H9 (cell line): Measurements from ENCODE around the gene ADNP2. TPM values are rescaled to one million over a fixed set of nuclear protein-coding genes. Genes with fewer than 3 reads are reported as not detected.

Source experiments
- DNase-seq: peaks from one replicate; pipeline ENCODE4 v3.0.0-alpha.2; 2017
- H2AFZ ChIP-seq: one replicate; pipeline ENCODE4 v1.6.1; 2013; ENCODE audit warnings: mild to moderate bottlenecking, low read length, control low read depth, moderate library complexity
- H2AK5ac ChIP-seq: 2 replicates; pipeline ENCODE4 v1.6.1; 2013; ENCODE audit warnings: low read length, control low read depth, mixed read lengths; ENCODE audit not compliant: insufficient read length
- H2BK120ac ChIP-seq: one replicate; pipeline ENCODE4 v1.6.1; 2013; ENCODE audit warnings: low read depth, mild to moderate bottlenecking, low read length, control low read depth, inconsistent platforms; ENCODE audit not compliant: poor library complexity, severe bottlenecking
- H2BK12ac ChIP-seq: 2 replicates; pipeline ENCODE4 v1.6.1; 2013; ENCODE audit warnings: low read length, control low read depth, mixed read lengths, low read depth; ENCODE audit not compliant: insufficient read length
- H2BK15ac ChIP-seq: 2 replicates; pipeline ENCODE4 v1.6.1; 2013; ENCODE audit warnings: low read depth, low read length, control low read depth
- H2BK20ac ChIP-seq: one replicate; pipeline ENCODE4 v1.6.1; 2013; ENCODE audit warnings: low read depth, mild to moderate bottlenecking, low read length, control low read depth, inconsistent platforms; ENCODE audit not compliant: poor library complexity, severe bottlenecking
- H2BK5ac ChIP-seq: 2 replicates; pipeline ENCODE4 v1.6.1; 2013; ENCODE audit warnings: low read length, control low read depth, mixed read lengths; ENCODE audit not compliant: insufficient read length
- H3K14ac ChIP-seq: 2 replicates; pipeline ENCODE4 v1.6.1; 2013; ENCODE audit warnings: low read length, control low read depth; ENCODE audit not compliant: insufficient read depth
- H3K18ac ChIP-seq: 2 replicates; pipeline ENCODE4 v1.6.1; 2013; ENCODE audit warnings: low read depth, mild to moderate bottlenecking, mixed read lengths, low read length, control low read depth; ENCODE audit not compliant: insufficient read length
- H3K23ac ChIP-seq: 2 replicates; pipeline ENCODE4 v1.6.1; 2013; ENCODE audit warnings: low read length, control low read depth, mixed read lengths, low read depth; ENCODE audit not compliant: insufficient read length
- H3K23me2 ChIP-seq: 2 replicates; pipeline ENCODE4 v1.6.1; 2013; ENCODE audit warnings: low read depth, mild to moderate bottlenecking, mixed read lengths, low read length, control low read depth; ENCODE audit not compliant: insufficient read length, poor library complexity, severe bottlenecking
- H3K27ac ChIP-seq: 2 replicates; pipeline ENCODE4 v1.5.1; 2013; ENCODE audit warnings: low read length, control low read depth, mixed read lengths, low read depth; ENCODE audit not compliant: insufficient read length
- H3K27me3 ChIP-seq: 2 replicates; pipeline ENCODE4 v1.6.1; 2013; ENCODE audit warnings: low read length, control low read depth, inconsistent platforms; ENCODE audit not compliant: insufficient read depth
- H3K4ac ChIP-seq: 2 replicates; pipeline ENCODE4 v1.6.1; 2013; ENCODE audit warnings: low read depth, mild to moderate bottlenecking, control low read depth, inconsistent platforms, low read length, moderate library complexity
- H3K4me1 ChIP-seq: 2 replicates; pipeline ENCODE4 v1.6.1; 2013; ENCODE audit warnings: low read length, control low read depth, inconsistent platforms; ENCODE audit not compliant: insufficient read depth
- H3K4me2 ChIP-seq: 2 replicates; pipeline ENCODE4 v1.6.1; 2013; ENCODE audit warnings: low read length, control low read depth, mixed read lengths; ENCODE audit not compliant: insufficient read length, insufficient read depth
- H3K56ac ChIP-seq: 2 replicates; pipeline ENCODE4 v1.6.1; 2013; ENCODE audit warnings: low read depth, mild to moderate bottlenecking, mixed read lengths, low read length, control low read depth; ENCODE audit not compliant: insufficient read length
- H3K79me1 ChIP-seq: 2 replicates; pipeline ENCODE4 v1.6.1; 2013; ENCODE audit warnings: low read depth, mild to moderate bottlenecking, moderate library complexity, low read length, control low read depth, inconsistent platforms; ENCODE audit not compliant: insufficient read depth, poor library complexity, severe bottlenecking
- H3K79me2 ChIP-seq: 2 replicates; pipeline ENCODE4 v1.6.1; 2013; ENCODE audit warnings: low read length, control low read depth, inconsistent platforms; ENCODE audit not compliant: insufficient read depth
- H3K9ac ChIP-seq: 2 replicates; pipeline ENCODE4 v1.6.1; 2013; ENCODE audit warnings: low read length, control low read depth, mixed read lengths; ENCODE audit not compliant: insufficient read length; ENCODE audit errors: extremely low read depth
- H3K9me3 ChIP-seq: one replicate; pipeline ENCODE4 v1.6.1; 2013; ENCODE audit warnings: low read depth, low read length, inconsistent platforms; ENCODE audit not compliant: control insufficient read depth
- H3T11ph ChIP-seq: one replicate; pipeline ENCODE4 v1.6.1; 2013; ENCODE audit warnings: mild to moderate bottlenecking, low read length, control low read depth, inconsistent platforms
- H4K20me1 ChIP-seq: one replicate; pipeline ENCODE4 v1.6.1; 2013; ENCODE audit not compliant: control insufficient read depth, insufficient read length, insufficient read depth
- H4K5ac ChIP-seq: 2 replicates; pipeline ENCODE4 v1.6.1; 2013; ENCODE audit warnings: low read depth, mild to moderate bottlenecking, mixed read lengths, low read length, control low read depth; ENCODE audit not compliant: insufficient read length
- H4K8ac ChIP-seq: replicated peaks from 2 replicates; pipeline ENCODE4 v1.6.1; 2013; ENCODE audit warnings: low read length, control low read depth, mixed read lengths, low read depth; ENCODE audit not compliant: insufficient read length
- H4K91ac ChIP-seq: 2 replicates; pipeline ENCODE4 v1.6.1; 2013; ENCODE audit warnings: low read depth, mild to moderate bottlenecking, moderate library complexity, mixed read lengths, low read length, control low read depth; ENCODE audit not compliant: insufficient read length
- H3K27ac Mint-ChIP-seq, 3 experiments: 2 replicates in 2 of 3; 3 replicates in 1 of 3; pipeline ENCODE4 v1.8.0; 2020 to 2021; ENCODE audit warnings: mixed read lengths in 3 of 3, mild to moderate bottlenecking in 1 of 3, moderate library complexity in 1 of 3
- H3K27me3 Mint-ChIP-seq: 2 replicates; pipeline ENCODE4 v1.8.0; 2021; ENCODE audit warnings: low read depth, mild to moderate bottlenecking, moderate library complexity, mixed read lengths
- H3K36me3 Mint-ChIP-seq, 3 experiments: 2 replicates in 2 of 3; 3 replicates in 1 of 3; pipeline ENCODE4 v1.8.0; 2020 to 2021; ENCODE audit warnings: low read depth in 3 of 3, mixed read lengths in 3 of 3; ENCODE audit not compliant: insufficient read depth in 1 of 3
- H3K4me1 Mint-ChIP-seq, 2 experiments: 2 replicates each; pipeline ENCODE4 v1.8.0; 2020; ENCODE audit warnings: mixed read lengths in 2 of 2
- H3K4me3 Mint-ChIP-seq, 2 experiments: 2 replicates in 1 of 2; 3 replicates in 1 of 2; pipeline ENCODE4 v1.8.0; 2020 to 2021; ENCODE audit warnings: mild to moderate bottlenecking in 2 of 2, mixed read lengths in 2 of 2, moderate library complexity in 1 of 2
- H3K9me3 Mint-ChIP-seq, 2 experiments: 2 replicates in 1 of 2; 3 replicates in 1 of 2; pipeline ENCODE4 v1.8.0; 2020; ENCODE audit warnings: mild to moderate bottlenecking in 2 of 2, mixed read lengths in 2 of 2, moderate library complexity in 1 of 2
- CTCF ChIP-seq: fragments of 200-600 bp; sonication (generic); conservative IDR thresholded peaks from 3 replicates; pipeline ENCODE4 v1.8.0; 2021; ENCODE audit warnings: antibody characterized with exemption, mild to moderate bottlenecking
- WGBS: extraction: QIAGEN DNeasy Blood & Tissue Kit; methylation state at CpG from one replicate; pipeline ENCODE4 v1.1.7; 2013; ENCODE audit warnings: missing lambda C conversion rate, low lambda C conversion rate, mixed read lengths; ENCODE audit not compliant: insufficient read length; ENCODE audit errors: extremely low coverage; 5-methylcytosine and 5-hydroxymethylcytosine counted together
- total RNA-seq: library from RNA; stranded (reverse); gene quantifications from 2 replicates; pipeline ENCODE4 v1.2.1, GENCODE V29; 2021

The ADNP2 gene
- total RNA-seq, 1 experiment from 2014 or later: 53.5 TPM

GRCh38 chr18:80154293-80154692 lies 45.2 kb downstream of the ADNP2 start:
- Histone ChIP-seq H3K27ac (no peak overlapping the region), H3K9me3 (no peaks in the 10 kb centered on the region), H3K79me2 (no peaks in the 10 kb centered on the region), H2BK15ac (no peak overlapping the region), H4K91ac (no peak overlapping the region), H2BK12ac (no peak overlapping the region), H4K20me1 (no peaks in the 10 kb centered on the region), H3K18ac (no peak overlapping the region), H3K23ac (no peak overlapping the region), H2BK20ac (no peak overlapping the region), H3K4me1 (no peaks in the 10 kb centered on the region), H2BK120ac (no peak overlapping the region), H2AFZ (no peak overlapping the region), H3T11ph (no peak overlapping the region), H4K8ac (no peak overlapping the region), H3K79me1 (no peaks in the 10 kb centered on the region), H2AK5ac (no peak overlapping the region), H3K4ac (no peak overlapping the region), H3K56ac (no peak overlapping the region), H3K4me2 (no peak overlapping the region), H4K5ac (no peak overlapping the region), H3K14ac (no peak overlapping the region), H3K23me2 (no peaks in the 10 kb centered on the region), H2BK5ac (no peak overlapping the region), H3K9ac (no peak overlapping the region), H3K27me3 (no peaks in the 10 kb centered on the region)
- Mint-ChIP-seq H3K27ac (no peak overlapping the region), H3K9me3 (no peaks in the 10 kb centered on the region), H3K4me3 (no peak overlapping the region), H3K36me3 (peaks cover 3 to 23% (median 23%) of the 10 kb centered on the region in 3 experiments), H3K27me3 (no peaks in the 10 kb centered on the region), H3K4me1 (no peaks in the 10 kb centered on the region)
- no CpG with 5 or more reads among the region's 6 CpGs for WGBS
- TF ChIP-seq CTCF: peak; percentile 70
- DNase-seq: peak; percentile 50
